ENCODE measurements around the gene ETV3. TPM values are rescaled to one million over a fixed set of nuclear protein-coding genes. Genes with fewer than 3 reads are reported as not detected.

ETV3 gene
- total and polyA plus RNA-seq, 2 experiments from 2014 or later = 5.6 to 21.0 TPM

DNA sequence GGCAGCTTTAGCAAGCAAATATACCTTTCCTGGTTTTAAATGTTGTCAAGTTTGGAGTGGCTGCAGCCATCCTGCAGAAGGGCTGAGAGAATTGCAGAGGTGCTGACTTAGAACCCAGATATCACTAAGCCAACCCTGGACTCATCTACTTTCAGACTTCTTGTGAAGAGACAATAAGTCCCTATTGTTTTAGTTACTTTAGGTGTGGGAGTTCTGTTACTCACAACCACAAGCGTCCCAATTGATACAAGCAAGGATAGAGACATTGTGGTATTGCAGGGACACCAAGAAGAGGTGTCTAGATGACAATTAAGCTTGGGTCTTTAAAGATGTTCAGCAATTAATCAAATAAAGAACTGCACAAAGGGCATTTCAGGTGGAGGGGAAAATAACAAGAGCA, 8.8 kb upstream of the ETV3 start:
- H3K9me3 ChIP-seq (ENCODE audit: low read depth) = no peaks in the 10 kb centered on the region
- no peaks in the 10 kb centered on the region for H3K27me3 ChIP-seq
- peaks cover 28% of the 10 kb centered on the region for H3K4me1 ChIP-seq (ENCODE audit: low read depth)
- H3K4me3 ChIP-seq = no peak overlapping the region
- no peak for DNase-seq (ENCODE audit: low read depth in 1 of 2, low spot score in 1 of 2)
- no peak overlapping the region for H3K27ac ChIP-seq
- TF ChIP-seq, protein P1, sequence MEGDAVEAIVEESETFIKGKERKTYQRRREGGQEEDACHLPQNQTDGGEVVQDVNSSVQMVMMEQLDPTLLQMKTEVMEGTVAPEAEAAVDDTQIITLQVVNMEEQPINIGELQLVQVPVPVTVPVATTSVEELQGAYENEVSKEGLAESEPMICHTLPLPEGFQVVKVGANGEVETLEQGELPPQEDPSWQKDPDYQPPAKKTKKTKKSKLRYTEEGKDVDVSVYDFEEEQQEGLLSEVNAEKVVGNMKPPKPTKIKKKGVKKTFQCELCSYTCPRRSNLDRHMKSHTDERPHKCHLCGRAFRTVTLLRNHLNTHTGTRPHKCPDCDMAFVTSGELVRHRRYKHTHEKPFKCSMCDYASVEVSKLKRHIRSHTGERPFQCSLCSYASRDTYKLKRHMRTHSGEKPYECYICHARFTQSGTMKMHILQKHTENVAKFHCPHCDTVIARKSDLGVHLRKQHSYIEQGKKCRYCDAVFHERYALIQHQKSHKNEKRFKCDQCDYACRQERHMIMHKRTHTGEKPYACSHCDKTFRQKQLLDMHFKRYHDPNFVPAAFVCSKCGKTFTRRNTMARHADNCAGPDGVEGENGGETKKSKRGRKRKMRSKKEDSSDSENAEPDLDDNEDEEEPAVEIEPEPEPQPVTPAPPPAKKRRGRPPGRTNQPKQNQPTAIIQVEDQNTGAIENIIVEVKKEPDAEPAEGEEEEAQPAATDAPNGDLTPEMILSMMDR (IDR thresholded peaks at IDR 0.05; ENCODE audit: low read depth, low read length) = no peak
- no peaks in the 10 kb centered on the region for H3K36me3 ChIP-seq

DNA sequence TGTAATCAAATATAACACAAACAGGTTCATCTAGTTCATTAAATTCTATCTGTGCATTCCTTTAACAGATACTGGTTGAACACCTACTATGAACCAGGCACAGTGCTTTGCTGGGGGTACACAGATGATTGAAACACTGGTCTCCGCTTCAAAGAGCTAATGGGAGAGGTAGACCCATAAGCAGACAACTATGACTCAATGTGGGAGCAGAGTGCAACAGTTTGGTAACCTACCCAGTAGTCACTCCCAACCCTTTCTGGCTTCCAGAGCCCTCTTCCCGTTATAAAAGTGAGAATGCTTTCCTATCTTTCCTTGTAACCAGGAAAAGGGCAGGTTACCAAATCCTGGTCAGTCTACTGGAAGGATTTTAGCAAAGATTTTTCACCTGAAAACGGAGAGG, 8.0 kb upstream of the ETV3 start:
- Histone ChIP-seq H3K9me3 (ENCODE audit: low read depth) (no peaks in the 10 kb centered on the region), H3K27ac (no peak overlapping the region), H3K36me3 (no peaks in the 10 kb centered on the region), H3K4me1 (ENCODE audit: low read depth) (peaks cover 20% of the 10 kb centered on the region), H3K27me3 (no peaks in the 10 kb centered on the region), H3K4me3 (no peak overlapping the region)
- DNase-seq (ENCODE audit: low read depth in 1 of 2, low spot score in 1 of 2) = no peak
- TF ChIP-seq, protein P1 (IDR thresholded peaks at IDR 0.05; ENCODE audit: low read depth, low read length) = no peak

DNA sequence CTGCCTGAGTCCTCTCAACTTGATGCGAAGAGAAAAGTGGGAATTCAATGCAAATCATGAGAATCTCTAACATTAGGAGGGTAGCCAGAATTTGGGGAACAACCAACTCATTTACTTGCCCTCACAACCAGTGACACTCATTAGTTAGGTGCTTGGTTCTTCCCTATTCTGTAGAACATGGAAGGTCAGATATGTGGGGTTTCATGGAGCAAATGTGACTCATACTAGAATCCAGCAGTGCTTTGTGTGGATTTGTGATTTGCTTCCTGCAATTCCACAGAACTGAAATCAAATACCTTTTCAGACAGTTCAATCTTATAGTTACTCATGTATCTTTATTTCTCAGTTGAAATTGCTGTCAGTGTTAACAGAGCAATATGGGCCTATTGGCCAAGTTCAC, 6.9 kb upstream of the ETV3 start:
- Histone ChIP-seq H3K4me3 (no peak overlapping the region), H3K36me3 (no peaks in the 10 kb centered on the region), H3K27me3 (no peaks in the 10 kb centered on the region), H3K4me1 (ENCODE audit: low read depth) (peaks cover 11% of the 10 kb centered on the region), H3K27ac (no peak overlapping the region), H3K9me3 (ENCODE audit: low read depth) (no peaks in the 10 kb centered on the region)
- DNase-seq (ENCODE audit: low read depth in 1 of 2, low spot score in 1 of 2) = no peak
- TF ChIP-seq, protein P1 (IDR thresholded peaks at IDR 0.05; ENCODE audit: low read depth, low read length) = no peak

DNA sequence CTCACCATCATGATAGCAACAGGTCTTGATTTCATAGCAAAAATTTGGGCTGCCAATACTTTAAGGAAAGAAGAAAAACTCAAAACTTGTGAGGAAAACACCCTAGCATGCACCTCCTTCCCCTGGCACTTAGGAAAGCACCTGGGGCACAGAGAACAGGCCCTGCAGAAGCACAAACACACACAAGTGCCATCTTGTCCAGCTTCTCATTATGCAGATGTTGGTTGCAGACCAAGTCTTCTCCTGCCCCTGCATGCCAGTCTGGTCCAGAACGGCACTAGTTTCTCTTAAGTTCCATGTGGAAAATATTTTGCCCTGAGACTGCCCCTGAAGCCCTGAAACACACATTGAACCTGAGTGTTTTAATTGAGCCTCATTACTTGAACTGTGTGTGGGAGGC, 6.3 kb upstream of the ETV3 start:
- Histone ChIP-seq H3K4me3 (no peak overlapping the region), H3K27me3 (no peaks in the 10 kb centered on the region), H3K36me3 (no peaks in the 10 kb centered on the region), H3K9me3 (ENCODE audit: low read depth) (no peaks in the 10 kb centered on the region), H3K27ac (no peak overlapping the region), H3K4me1 (ENCODE audit: low read depth) (peaks cover 11% of the 10 kb centered on the region)
- DNase-seq (ENCODE audit: low read depth in 1 of 2, low spot score in 1 of 2) = no peak
- TF ChIP-seq, protein P1 (IDR thresholded peaks at IDR 0.05; ENCODE audit: low read depth, low read length) = no peak

DNA sequence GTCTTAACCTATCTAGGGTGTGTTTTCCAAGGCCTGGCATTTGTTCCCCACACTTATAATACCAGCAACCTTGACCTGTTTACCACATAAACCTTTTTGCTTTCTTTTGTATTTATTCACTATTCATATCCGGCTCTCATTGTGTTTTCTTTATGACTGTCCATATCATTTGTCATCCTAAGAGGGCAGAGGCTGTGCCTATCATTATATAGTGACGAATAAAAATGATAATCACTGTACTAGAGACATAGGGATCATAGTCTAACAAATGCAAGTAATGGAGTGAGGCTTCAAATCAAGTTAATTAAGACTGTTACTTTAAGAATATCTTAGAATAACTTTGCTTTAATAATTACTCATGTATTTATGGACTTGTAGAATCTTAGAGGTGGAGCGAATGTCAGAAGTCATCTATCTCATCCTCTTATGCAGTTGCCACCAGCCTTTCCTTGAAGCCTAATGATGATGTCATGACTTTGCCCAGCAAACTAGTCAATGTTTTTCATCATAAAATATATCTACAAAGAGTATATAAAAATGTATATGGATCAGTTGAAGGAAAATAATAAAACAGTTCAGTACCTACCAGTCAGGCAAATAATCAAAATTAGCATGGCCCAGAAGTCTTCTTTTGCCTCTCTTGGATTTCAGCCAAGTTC, 4.7 kb upstream of the ETV3 start:
- Histone ChIP-seq H3K9me3 (ENCODE audit: low read depth) (no peaks in the 10 kb centered on the region), H3K36me3 (no peaks in the 10 kb centered on the region), H3K27ac (no peak overlapping the region), H3K4me3 (no peak overlapping the region), H3K27me3 (no peaks in the 10 kb centered on the region), H3K4me1 (ENCODE audit: low read depth) (peaks cover 2% of the 10 kb centered on the region)
- TF ChIP-seq, protein P1 (IDR thresholded peaks at IDR 0.05; ENCODE audit: low read depth, low read length) = no peak
- DNase-seq (ENCODE audit: low read depth in 1 of 2, low spot score in 1 of 2) = no peak

Measured in cardiac muscle cell (in vitro differentiated cells and primary cell).